ENCODE data around the gene TLNRD1.

DNA sequence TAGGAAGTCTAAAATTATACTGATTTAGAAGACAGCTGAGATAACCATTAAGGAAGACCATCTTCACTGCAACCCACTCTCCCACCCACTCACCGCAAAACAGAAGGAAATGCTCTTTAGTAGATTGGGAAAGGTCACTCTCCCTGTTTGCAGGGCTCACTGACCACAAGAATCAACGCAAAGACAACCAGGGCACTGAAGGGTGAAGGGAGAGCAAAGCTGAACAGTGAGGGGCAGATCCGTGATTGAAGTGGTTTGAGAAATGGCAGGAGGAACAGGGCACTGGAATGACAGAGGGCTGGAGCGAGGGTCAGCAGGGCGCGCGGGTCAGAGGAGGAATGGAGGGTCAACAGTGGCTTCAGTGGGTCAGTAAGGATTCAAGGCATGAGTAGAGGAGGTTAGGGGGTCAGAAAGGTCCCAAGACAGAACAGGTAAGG lies 11.6 kb upstream of the TLNRD1 start:
- TF ChIP-seq, protein P1, sequence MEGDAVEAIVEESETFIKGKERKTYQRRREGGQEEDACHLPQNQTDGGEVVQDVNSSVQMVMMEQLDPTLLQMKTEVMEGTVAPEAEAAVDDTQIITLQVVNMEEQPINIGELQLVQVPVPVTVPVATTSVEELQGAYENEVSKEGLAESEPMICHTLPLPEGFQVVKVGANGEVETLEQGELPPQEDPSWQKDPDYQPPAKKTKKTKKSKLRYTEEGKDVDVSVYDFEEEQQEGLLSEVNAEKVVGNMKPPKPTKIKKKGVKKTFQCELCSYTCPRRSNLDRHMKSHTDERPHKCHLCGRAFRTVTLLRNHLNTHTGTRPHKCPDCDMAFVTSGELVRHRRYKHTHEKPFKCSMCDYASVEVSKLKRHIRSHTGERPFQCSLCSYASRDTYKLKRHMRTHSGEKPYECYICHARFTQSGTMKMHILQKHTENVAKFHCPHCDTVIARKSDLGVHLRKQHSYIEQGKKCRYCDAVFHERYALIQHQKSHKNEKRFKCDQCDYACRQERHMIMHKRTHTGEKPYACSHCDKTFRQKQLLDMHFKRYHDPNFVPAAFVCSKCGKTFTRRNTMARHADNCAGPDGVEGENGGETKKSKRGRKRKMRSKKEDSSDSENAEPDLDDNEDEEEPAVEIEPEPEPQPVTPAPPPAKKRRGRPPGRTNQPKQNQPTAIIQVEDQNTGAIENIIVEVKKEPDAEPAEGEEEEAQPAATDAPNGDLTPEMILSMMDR (conservative IDR thresholded peaks at IDR 0.05 in 1 of 2, IDR thresholded peaks at IDR 0.05 in 1 of 2; ENCODE audit: extremely low read depth in 1 of 2, insufficient read depth in 1 of 2, low read depth in 1 of 2, low read length in 2 of 2): no peak
- TF ChIP-seq EZH2 (IDR thresholded peaks at IDR 0.05; ENCODE audit: borderline replicate concordance, low read length): no peak

All from mammary epithelial cell (primary cell).